ENCODE results near the gene SLC9A6.

GRCh38 chrX:136094962-136095361 is 109.7 kb downstream of the SLC9A6 start:
- no peak for TF ChIP-seq CTCF (IDR thresholded peaks at IDR 0.05; ENCODE audit: control extremely low read depth in 1 of 3, insufficient read depth in 1 of 3, low read depth in 1 of 3, low read length in 3 of 3)
- no peak for TF ChIP-seq POLR2A (IDR thresholded peaks at IDR 0.05; ENCODE audit: control extremely low read depth in 1 of 2, low read depth in 2 of 2, low read length in 2 of 2)
- no peak for TF ChIP-seq POLR2AphosphoS5 (IDR thresholded peaks at IDR 0.05; ENCODE audit: low read depth, low read length)
- no peak for TF ChIP-seq RNF2 (IDR thresholded peaks at IDR 0.05; ENCODE audit: borderline replicate concordance, low read depth, low read length, missing control alignments, poor library complexity, severe bottlenecking)
- no peak for TF ChIP-seq TBP (IDR thresholded peaks at IDR 0.05; ENCODE audit: low read depth, low read length)
- no peak for TF ChIP-seq SP1 (IDR thresholded peaks at IDR 0.05; ENCODE audit: low read depth, low read length)
- TF ChIP-seq CREB1 (IDR thresholded peaks at IDR 0.05), result no peak
- TF ChIP-seq NRF1 (IDR thresholded peaks at IDR 0.05; ENCODE audit: low read depth, low read length), result no peak
- no peak for TF ChIP-seq EZH2 (IDR thresholded peaks at IDR 0.05; ENCODE audit: low read depth, low read length, severe bottlenecking)
